LHCN-M2 (cell line): Measurements from ENCODE around the gene RASGRP3. TPM values are rescaled to one million over a fixed set of nuclear protein-coding genes. Genes with fewer than 3 reads are reported as not detected.
A peak's percentile ranks its signal among the peaks of the same experiment; 100 is the strongest.

Experiments
- DNase-seq: peaks from one replicate; pipeline ENCODE4 v3.0.0-alpha.2; 2012; ENCODE audit warnings: low read depth
- total RNA-seq: library from RNA; depleted of rRNA; stranded (reverse); fragments of >200 nt; gene quantifications from 2 replicates; pipeline ENCODE4 v1.2.3, GENCODE V29; 2014

Gene RASGRP3
- total RNA-seq, 1 experiment from 2014 or later = 9.4 TPM

DNA sequence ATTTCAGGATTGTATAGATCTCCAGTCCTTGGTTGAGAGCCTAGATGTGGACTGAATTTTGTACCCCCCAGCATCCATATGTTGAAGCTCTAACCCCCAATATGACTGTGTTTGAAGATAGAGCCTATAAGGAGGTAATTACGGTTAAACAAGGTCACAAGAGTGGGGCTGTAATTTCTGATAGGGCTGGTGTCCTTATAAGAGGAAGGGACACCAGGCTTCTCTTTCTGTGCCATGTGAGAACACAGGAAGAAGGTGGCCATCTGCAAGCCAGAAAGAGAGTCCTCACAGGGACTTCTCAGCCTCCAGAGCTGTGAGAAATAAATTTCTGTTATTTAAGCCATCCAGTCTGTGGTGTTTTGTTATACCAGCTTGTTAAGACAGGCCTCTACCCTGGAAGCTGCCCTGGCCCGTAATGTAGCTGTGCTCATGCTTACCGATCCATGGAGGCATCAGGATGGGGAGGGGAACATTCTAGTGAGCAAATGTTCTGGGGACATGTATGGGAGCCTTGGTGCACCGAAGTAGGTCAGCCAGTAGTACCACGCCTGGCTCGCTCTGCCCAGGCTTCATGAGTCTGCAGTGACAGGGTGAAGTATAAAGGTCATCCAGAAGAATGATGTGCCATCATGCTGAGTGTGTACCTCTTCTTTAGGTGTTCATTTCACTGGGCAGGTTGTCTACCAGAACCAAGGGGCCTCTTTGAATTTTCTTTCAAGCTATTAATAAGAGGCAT is 16.1 kb downstream of the RASGRP3 start:
- no peak for DNase-seq

DNA sequence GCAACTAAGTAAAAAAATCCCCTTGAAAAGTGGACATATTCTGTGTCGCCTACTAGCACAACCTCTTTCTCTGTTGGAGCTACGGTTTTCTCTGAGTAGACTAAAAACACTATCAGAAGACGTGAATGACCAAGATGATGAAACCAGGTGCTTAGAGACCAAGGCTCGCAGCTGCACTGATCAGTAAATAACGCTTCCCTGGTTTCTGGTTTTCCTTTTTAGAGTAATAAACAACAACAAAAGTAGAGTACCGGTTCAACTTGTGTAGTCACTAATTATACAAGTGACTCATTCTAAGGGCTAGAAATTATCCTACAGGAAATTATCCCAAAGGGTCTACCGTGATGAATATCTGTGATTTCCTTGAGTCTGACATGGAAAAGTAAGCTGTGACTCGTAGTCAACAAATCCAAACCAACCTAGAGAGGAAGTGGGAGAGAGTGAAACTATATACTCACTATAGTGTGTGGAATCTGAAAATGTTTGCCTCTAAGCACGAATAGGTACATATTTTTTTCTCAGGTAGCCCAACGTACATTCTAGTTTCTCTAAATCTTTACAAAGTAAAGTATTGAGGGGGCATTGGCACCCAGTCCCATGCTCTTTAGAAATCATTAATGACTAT is 17.8 kb downstream of the RASGRP3 start:
- peak; percentile 45 for DNase-seq

DNA sequence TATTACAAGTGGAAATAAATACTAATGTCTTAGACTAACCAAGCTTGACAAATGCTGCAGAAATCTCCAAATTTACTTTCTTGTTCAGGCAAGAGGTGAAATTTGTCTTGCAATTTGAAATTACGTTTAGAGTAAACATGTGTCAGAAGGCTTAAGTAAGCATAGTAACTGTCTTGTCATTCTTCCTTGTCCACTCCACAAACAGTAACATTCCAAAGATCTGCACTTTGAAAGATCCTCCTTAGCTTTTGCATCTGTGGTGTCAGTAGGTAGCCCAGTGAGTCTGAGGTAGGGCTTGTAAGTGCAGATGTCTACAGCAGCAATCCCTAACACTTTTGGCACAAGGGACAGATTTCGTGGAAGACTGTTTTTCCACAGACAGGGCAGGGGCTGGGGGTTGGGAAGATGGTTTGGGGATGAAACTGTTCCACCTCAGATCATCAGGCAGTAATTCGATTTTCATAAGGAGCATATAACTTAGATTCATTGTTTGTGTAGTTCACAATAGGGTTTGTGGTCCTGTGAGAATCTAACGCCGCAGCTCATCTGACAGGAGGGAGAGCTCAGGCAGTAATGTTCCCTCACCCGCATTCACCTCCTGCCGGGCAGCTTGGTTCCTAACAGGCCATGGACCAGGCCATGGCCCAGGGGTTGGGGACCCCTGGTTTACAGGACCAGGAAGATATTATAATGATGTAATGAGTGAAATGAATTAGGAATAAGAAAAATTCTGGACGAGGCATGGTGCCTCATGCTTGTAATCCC is 18.6 kb downstream of the RASGRP3 start:
- peak; percentile 12 for DNase-seq

DNA sequence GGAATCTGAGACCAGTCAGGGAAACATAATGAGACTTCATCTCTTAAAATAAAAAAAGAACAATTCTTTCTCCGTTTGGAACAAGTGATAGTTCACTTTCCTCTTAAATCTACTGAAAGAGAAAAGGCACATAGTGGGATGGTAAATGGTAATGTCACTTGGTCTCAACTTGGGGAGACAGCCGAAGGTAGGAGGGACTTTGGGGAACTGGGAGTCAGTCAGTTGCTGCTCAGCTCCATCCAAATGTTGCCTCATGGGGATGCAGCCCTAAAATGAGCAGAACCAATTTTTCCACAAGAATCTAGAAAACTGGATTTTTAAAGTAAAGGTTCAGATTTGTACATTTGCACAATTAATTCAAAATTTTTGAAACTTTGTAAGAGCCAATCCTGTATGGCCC is 19.2 kb downstream of the RASGRP3 start:
- DNase-seq = no peak

DNA sequence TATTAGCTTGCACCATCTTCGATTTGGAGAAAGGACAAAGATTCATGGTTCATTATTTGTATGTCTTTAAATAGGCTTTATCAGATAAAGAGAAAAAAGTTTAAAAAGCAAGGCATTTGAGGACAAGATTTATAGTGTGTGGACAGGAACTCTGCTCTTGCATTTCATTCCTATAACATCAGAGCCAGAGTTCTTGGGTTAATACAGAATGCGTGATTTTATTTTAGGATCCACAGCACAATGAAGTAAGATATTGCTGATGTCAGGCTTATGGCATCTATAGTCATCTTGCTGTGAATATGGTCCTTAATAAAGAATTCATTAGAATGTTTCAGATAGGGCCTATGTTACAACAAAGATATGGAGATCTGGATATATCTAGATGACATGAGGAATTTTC is 19.7 kb downstream of the RASGRP3 start:
- DNase-seq = peak; percentile 10

DNA sequence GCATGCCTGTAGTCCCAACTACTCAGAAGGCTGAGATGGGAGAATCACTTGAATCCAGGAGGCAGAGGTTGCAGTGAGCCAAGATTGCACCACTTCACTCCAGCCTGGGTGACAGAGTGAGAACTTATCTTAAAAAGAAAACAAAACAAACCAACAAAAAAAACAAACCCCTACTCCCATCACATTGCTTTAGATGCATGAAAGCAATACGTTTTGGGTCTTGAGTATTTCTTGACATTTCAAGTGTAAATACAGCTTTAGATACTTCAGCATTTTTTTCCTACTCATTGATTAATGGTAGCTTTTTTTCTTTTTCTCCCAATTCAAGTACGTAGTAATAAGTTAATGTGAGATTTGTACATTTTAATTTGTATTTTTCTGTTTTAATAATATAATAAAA is 20.3 kb downstream of the RASGRP3 start:
- no peak for DNase-seq

DNA sequence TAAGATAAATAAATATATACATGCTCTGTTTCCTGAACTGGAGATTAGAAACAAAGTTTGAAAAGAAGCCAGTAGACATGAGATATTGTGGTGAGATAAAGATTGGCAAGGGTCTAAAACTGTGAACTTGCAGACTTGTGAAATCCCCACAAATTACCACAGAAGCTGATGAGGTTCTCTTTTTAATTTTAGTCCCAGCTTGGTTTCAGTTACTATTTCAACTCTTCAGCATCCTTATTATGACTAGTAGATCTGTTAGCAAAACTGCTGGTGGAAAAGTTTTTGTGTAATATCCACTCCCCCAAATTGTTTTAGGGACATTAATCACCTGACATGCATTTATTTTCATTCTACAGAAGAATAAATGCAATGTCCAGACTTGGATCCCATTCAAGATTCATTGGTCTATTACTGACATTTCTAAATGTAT is 20.8 kb downstream of the RASGRP3 start:
- no peak for DNase-seq

DNA sequence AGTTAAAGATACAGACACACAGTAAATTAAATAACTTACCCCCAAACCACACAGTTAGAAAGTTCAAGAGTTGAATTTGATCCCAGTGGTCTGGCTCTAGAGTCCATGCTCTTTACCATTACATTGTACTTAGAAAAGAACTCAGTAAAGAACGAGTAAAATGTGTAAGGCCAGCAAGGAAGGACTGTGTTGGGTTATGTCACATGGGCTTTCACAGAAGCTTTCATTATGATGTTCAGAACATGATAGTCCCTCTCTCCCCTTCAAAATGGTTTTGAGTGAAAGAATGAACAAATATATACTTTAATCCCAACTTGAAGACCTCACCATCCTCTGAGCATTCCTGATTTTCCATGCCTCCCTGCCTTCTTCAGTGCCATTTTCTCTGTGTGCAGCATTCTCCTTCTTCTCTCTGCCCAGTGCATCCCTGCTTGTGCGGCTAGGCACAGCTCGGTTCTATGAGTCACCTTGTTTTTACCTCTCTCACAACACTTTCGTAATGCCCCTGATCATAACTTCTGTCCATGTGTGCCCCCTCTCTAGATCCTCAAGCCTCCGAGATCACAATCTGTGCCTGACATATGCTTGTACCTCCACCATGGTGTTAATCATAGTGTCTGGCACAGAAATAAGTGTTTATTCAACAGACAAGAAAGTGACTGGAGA is 22.0 kb downstream of the RASGRP3 start:
- peak; percentile 31 for DNase-seq

DNA sequence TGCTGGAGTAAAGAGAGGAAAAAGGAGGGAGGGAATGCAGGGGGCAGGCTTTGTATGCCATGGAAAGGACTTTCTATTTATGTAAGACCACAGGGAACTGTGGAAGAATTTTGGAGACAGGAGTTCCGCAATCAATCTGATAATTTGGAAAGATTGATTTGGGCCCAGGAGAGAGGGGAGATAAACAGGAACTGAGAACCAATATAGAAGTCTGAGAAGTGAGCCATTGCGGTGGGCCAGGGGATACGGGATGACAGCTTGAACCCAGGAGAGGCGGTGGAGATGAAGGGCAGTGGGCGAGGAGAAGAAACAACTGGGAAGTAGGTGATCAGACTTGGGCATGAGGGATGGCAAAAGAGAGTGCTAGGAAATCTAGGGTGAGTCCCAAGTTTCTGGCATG is 23.7 kb downstream of the RASGRP3 start:
- DNase-seq = no peak

DNA sequence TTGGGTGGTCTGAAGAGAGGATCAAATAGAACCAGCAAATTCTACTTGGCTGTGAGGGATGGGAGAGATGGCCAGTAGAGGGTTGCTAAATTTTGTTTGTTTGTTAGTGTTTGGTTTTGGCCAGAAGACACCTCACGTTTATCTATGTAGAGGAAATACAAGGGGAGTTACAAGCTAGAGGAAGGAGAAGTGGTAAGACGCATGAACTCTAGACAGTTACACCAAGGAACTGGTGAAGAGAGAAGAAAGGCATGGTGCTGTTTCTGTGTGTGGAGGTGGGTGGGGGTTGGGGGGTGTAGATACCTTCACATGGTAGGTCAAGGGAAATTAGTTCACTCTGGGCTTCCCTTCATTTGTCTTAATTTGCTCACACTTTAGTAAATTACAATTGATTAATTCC is 25.6 kb downstream of the RASGRP3 start:
- DNase-seq = no peak

DNA sequence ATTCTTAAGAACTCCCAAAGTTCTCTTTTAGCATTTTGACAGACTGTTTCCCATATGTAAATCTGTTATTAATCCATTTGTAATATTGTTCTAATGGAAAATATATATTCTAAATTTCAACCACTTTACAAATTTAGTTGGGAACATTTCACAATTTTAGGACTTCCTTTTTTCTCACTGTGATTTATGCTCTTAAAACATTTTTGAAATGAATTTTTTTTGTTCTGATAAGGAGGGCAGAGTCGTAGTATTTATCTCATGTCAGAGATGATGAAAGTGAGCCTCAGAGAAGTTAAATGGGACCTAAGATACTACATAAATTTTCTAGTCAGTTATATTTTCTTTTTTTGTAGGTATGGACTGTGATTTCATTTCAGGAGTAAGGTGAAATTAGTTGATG is 26.6 kb downstream of the RASGRP3 start:
- DNase-seq = no peak

DNA sequence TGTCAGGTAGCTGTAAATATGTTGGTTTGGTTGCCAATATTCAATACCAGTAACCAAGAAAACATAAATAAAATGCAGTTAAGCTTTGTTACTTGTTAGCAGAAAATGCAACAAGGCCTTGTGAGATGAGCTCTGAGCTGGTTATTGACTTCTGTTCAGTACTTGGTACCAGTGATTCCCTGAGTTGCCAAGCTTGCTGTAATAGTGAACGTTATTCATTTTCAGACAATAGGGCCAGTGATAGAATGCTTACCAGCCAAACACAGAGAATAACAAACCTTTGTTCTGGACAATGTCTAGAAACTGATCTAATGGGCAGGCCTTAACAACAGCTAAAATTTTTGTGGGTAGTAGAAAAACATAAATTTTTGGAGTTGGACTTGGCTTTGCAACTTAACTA is 29.5 kb downstream of the RASGRP3 start:
- no peak for DNase-seq

DNA sequence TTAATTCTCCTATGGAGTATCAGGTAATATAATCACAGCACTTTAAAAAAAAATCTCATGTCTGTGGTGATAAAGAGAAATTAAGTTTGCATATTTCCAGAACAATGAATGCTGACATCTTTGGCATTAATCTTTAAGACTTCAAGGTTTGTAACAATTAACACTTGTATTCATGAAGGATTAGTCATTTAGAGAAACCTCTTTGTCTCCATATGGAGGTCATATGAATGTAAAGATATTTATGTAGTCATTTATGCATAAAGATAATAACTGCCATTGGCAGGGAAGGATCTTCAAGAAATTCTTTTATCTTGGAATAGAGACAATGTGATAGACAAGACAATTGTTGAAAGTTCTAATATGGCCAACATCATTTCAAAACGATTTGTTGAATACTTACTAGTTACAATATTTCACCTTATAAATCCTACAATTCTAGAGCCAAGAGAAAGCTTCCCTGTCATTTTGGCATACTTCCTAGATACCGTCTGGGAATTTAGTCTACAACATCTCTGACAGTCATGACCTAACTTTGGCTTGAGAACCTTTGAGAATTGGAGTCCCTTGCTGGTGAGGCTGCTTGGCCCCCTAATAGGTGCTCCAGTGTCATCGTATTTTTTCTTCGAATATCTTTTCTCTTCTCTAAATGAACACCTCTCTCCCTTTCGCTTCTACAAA is 33.6 kb downstream of the RASGRP3 start:
- no peak for DNase-seq

DNA sequence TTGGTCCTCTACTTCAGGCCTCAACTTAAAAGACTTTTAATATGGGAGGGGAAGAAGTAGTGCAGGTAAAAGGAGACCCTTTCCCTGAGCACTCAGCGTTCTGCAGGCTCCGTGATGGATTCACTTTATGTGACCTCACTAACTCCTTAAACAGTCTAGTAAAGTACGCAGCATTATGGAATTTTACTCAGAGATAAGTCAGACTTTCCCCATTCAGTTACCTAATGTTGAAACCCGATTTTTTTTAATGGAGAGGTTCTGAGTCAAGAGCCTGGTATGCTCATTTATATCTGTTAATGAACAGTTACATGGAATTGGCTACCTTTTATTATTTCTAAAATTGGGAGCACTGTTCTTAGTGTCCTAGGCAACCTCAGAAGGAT is 34.1 kb downstream of the RASGRP3 start:
- no peak for DNase-seq

DNA sequence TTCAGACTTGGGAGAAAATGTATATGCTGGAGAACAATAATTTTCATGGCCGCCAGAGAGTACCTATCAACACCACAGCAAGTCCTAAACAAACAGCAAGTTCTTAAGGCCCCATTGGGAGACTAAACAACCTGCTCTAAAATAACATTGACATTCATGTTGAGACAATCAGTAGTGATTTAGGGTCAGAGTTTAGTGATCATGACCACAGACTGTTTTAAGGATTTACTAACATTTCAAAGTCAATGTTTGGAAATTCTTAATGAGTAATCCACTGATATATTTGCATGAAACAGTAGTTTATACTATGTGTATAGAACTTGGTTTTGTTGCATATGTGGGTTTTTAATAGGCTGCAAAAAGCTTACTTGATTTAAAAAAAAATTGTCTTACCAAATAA is 34.7 kb downstream of the RASGRP3 start:
- no peak for DNase-seq

DNA sequence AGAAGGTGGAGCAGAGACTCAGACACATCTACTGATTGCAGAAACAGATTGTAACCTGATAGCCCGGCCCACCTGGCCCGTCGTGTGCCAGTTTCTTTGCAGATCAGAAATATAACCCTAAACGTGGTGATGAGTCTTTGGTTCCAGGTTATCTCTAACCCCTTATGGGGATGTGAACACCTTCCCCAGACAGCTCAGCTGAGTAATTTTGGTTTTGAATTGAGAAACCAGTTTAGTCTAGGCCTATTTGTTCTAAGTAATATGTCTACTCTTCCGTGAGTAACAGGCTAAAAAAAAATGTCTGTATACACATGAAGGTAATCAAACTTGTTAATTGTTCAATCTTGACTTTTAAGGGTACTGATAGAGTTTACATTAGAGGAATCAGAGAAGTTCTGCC is 35.7 kb downstream of the RASGRP3 start:
- DNase-seq = no peak

DNA sequence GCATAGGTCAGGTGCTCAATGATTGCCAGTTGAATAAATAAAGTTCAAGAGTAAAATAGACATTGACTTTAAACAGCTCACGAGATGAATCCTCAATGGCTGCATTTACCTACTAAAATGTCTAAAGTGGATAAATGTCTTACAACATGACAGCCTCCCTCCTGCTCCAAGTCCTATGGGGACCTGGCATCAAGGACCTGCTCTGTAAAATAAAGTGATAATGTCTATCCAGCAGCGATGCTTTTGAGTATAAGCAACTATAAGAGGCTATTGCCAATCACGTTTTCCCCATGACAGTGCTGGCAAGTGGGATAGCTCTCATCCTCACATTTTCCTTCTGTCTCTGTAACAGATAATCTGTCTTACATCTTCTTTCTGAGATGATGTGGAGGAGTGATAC is 37.0 kb downstream of the RASGRP3 start:
- no peak for DNase-seq

DNA sequence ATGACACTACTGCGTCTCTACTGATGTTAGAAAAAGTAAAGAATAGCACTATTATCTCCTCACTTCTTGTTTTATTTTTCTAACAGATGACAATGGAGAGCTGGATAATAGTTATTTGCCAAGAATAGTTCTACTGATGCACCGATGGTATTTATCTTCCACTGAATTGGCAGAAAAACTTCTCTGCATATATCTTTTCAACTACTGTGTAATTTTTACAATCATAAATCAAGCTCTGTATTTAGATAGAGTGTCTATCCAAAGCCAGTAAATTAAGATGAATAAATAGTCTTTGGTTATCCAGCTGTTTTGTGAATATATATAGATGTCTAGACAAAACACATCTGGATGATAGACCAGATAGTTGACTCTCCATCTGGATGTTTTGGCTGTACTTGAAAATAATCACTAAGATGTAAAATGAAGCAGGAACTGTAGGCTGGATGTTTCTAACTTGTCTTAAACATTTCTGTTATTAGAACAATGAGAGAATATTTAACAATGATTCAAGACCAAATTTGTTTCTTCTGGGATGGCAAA is 40.1 kb downstream of the RASGRP3 start:
- no peak for DNase-seq

DNA sequence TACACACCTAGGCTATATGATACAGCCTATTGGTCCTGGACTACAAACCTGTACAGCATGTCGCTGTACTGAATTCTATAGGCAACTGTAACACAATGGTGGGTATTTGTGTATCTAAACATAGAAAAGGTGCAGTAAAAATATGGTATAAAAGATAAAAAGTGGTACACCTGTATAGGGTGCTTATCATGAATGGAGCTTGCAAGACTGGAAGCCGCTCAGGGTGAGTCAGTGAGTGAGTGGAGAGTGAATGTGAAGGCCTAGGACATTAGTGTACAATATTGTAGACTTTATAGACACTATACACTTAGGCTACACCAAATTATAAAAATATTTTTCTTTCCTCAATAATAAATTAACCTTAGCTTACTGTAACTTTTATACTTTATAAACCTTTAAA is 41.8 kb downstream of the RASGRP3 start:
- no peak for DNase-seq

DNA sequence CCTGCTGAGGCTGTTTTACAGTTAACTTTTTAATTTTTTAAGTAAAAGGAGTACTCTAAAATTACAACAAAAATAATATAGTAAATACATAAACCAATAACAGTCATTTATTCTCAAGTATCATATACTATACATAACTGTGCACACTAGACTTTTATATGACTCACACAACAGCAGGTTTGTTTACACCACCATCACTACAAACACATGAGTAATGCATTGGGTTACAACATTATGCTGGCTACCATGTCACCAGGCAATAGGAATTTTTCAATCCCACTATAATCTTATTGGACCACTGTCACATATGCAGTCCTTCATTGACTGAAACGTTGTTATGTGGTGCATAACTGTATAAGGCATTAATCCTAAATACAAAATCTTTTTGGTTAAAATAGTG is 42.5 kb downstream of the RASGRP3 start:
- DNase-seq = peak; percentile 75

DNA sequence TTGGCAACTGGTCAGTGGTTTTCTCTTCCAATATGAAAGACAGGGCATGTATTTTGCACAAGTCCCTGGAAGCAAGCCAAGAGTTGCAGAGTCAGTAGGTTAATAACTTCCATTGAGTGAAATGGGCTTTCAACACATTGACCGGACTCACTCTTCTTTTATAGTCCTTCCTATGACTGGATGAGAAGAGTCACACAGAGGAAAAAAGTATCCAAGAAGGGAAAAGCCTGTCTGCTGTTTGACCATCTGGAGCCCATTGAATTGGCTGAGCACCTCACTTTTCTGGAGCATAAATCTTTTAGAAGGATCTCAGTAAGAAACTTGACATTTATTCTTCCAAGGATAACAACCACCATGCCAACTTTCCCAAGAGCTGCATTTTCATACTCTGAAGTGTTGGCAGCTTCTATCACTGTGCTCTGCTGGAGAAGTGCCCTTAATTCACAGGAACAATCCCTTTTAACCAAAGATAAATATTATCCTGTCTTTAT is 45.4 kb downstream of the RASGRP3 start:
- DNase-seq = peak; percentile 51
